ENCODE results near the gene SNRPB. TPM values are rescaled to one million over a fixed set of nuclear protein-coding genes. Genes with fewer than 3 reads are reported as not detected.
"Not testable (repeated sequence)": the region's sequence is repeated elsewhere in the genome, so short reads cannot be mapped to it uniquely, and the experiment has no call there.

The SNRPB gene
- 548 TPM for polyA plus RNA-seq (2012; ENCODE audit: insufficient read depth, insufficient read length)

DNA sequence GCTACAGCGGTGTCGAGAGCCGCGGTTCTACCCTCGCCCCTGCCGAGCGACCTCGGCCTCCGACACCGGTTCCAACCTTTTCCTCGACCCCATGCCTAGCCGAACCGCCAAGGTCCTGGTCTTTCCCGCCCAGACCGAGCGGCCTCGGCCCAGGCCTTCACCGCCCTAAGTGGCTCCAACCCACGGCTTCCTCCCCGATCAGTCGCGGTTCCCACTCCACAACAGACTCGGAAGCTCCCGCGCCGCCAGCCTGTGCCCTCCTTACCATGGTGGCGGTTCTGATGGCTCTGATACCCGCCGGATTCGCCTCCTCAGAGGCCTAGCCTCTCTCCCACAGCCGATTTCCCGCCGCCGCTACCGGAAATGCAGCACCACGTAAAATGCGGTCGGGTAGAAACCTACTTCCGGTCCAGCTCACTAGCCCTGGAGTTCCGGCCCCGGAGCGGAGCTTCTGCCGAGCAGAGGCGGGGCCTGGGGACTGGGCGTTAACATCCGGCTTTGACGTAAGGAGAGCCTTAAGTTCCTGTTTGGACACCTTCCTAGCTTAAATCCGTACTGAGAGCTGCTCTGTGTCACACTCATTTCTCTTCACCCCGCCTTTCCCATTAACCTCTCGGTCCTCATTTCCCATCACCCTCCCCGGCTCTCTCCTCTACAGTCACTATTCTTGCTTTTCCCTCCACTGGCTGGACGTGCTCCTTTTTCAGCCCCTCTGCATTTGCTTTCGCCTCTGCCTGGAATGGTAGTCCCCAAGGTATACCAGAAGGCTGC, at the start of gene SNRPB:
Gene SNRPB, minus strand, starts transcription at position 367 of the 771 bp plus-strand sequence. Its CDS starts 99 bp downstream, at position 268.
- H3K4me3 ChIP-seq (ENCODE audit: low read length): peak within 1 kb of the TSS; percentile 91
- DNase-seq (ENCODE audit: low read depth, low spot score): peak; percentile 99

DNA sequence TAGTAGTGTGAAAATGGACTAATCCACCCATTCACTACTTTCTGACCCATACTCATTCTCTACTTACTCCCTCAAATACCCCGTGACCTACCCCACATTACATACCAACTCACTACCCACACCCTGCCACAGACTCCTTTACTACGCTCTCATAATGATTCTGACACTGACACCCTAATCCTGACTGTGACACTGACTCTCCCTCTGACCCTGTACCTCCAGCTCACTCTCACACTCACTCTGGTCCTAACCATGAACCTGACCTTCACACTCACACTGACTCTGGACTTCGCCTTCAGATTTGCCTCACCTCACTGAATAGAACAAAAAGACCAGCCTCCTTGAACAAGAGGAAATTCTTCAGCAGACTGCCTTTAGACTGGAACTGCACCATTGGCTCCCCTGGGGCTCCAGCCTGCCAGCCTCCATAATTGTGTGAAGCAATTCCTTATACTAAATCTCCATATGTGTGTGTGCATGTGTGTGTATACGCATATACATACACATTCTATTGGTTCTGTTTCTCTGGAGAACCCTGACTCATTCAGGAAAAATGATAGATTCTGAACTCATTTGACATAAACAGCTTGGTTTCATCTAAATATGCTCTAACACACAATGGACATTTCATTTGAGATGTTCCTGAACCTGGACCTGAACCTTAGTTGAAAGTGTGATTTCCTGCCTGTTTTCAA, 48.7 kb upstream of the SNRPB start:
- DNase-seq (ENCODE audit: low read depth, low spot score): no peak
- H3K4me3 ChIP-seq (ENCODE audit: low read length): no peak overlapping the region

DNA sequence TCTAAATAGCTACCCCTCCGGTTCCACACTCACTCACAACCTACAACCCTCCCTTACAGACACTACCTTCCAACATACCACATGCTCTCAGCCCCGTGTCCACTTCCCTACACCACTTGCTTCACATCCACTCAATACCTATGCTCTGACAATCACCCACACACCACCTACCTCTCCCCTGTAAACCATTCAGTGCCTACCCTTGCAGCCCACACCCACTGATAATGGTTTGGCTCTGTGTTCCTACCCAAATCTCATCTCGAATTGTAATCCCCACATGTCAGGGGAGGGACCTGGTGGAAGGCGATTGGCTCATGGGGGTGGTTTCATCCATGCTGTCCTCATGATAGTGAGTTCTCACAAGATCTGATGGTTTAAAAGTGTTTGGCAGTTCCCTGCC, 48.0 kb upstream of the SNRPB start:
- no peak for DNase-seq (ENCODE audit: low read depth, low spot score)
- H3K4me3 ChIP-seq (ENCODE audit: low read length): no peak overlapping the region

DNA sequence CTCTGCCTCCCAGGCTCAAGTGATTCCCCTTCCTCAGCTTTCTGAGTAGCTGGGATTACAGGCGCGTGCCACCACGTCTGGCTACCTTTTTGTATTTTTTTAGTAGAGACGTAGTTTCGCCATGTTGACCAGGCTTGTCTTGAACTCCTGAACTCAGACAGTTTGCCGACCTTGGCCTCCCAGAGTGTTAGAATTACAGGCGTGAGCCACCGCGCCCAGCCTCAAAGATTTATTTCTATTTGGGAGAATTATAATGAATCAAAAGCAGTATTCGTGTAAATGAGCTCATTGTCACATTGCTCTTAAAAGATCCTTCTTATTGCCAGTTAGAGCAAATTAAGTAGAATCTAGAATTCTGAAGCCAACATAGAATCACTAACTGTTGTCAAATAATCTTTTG, 47.5 kb upstream of the SNRPB start:
- no peak overlapping the region for H3K4me3 ChIP-seq (ENCODE audit: low read length)
- no peak for DNase-seq (ENCODE audit: low read depth, low spot score)

DNA sequence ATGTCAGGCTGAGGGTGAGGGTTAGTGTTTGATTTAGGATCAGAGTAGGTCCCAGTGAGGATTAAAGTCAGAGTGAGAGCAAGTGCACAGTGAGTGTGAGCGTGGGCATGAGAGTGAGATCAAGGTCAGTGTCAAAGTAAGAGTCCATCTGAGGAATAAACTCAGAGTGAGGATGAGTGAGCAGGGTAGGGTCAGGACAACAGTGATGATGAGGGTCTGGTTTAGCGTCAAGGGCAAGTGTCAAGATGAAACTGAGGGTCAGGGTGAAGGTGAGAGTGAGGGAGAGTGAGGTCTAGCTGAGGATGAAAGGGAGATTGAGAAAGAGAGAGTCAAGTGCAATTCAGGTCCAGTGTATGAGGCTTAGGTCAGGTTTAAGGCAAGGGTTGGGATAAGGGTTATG, 45.8 kb upstream of the SNRPB start:
- H3K4me3 ChIP-seq (ENCODE audit: low read length): no peak overlapping the region
- no peak for DNase-seq (ENCODE audit: low read depth, low spot score)

DNA sequence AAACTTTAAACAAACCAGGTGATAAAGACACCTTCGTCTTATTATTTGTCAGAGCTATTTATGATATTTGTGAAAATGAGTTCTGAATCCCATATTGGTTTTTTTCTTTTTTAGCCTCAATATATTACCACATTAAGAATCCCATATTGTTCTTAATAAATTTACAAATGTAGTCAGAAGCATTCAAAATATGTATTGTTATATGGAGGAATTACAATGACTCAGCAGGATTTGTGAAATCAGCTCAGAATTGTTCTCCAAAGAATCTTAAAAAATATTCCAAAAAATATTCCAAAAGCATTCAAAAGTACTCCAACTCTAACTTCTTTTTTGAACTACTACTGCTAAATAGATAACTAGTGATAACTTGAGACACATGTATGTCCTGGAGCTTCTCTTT, 44.6 kb upstream of the SNRPB start:
- no peak overlapping the region for H3K4me3 ChIP-seq (ENCODE audit: low read length)

DNA sequence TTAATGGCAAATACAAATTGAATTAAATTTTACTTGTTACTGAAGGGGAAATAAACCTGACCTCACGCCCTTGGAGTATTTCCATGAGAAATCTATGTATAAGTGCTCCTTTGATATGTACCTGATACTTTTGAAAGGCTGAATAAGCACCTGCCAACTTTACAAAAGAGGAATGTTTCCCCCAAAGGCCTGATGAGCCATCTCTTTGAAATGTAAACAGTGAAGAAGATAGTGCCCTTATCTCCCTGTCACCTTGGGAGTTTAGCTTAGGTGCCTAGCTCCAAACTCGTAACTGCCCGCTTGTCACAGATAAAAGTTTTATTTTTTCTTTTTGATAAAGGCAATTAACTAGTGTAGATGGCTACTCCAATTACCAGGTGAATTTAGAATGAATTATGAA, 39.2 kb upstream of the SNRPB start:
- peak overlapping the region; percentile 89 for H3K4me3 ChIP-seq (ENCODE audit: low read length)
- no peak for DNase-seq (ENCODE audit: low read depth, low spot score)

More for the DNA sequence above, 44.6 kb upstream of the SNRPB start:
- DNase-seq (ENCODE audit: low read depth, low spot score): no peak

DNA sequence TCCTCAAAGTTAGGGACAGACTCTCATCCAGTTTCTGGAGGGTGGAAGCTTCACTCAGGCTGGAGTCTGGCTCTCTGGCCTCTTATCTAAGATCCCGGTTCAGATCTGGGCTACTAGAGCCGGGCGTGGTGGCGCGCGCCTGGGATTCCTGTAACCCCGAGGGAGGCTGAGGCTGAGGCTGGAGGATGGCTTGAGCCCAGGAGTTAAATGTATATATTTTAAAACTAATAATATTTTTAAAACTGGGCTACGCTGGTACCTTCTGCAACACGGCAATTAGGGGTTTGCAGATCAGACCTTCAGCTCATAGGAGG, 38.8 kb upstream of the SNRPB start:
- DNase-seq (ENCODE audit: low read depth, low spot score): no peak

DNA sequence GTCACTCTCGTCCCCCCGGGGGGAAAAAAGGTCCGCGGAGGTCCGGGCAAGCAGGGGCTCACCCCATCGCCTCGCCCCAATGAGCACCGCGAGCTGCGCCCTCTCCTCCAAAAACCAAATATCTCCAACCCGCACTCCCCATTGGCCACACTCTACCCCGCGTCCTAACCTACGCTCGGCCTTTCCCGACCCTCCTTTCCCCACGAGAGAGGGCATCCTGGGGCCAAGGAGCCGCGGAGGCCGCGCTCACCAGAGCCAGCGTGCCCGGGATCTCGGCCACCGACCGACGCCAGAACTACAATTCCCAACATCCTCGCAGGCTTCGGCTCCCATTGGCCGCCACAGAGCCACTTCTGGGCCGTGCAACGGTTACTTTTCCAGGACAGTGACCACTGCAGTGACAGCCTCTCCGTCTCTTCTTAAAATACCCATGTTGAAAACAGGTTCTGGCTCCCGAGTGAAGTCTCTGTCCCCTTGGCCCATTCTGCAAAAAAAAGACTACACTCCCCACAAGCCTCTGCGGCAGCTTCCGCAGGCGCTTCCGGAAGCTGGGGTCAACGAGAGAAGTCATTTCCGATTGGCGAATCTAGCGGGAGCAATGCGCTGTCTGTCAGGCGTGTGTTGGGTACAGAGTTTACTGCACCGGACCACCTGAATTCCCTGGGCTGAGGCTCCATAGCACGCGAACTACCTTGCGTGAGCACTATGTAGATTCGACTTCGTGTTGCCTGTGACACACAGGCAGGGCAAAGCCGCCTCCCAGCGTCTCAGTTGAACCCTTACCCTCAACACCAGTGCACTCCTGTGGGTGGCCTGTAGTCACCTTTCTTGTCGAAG, 38.3 kb upstream of the SNRPB start, which contains the start of gene ZNF343:
Gene ZNF343, minus strand, starts transcription at position 285 of the 837 bp plus-strand sequence. CDS start 15,020 bp downstream, outside the sequence.
- peak; percentile 75 for DNase-seq (ENCODE audit: low read depth, low spot score)
- peak within 1 kb of the TSS; percentile 89 for H3K4me3 ChIP-seq (ENCODE audit: low read length)

More for the DNA sequence above, 38.8 kb upstream of the SNRPB start:
- H3K4me3 ChIP-seq (ENCODE audit: low read length): peak overlapping the region; percentile 89

DNA sequence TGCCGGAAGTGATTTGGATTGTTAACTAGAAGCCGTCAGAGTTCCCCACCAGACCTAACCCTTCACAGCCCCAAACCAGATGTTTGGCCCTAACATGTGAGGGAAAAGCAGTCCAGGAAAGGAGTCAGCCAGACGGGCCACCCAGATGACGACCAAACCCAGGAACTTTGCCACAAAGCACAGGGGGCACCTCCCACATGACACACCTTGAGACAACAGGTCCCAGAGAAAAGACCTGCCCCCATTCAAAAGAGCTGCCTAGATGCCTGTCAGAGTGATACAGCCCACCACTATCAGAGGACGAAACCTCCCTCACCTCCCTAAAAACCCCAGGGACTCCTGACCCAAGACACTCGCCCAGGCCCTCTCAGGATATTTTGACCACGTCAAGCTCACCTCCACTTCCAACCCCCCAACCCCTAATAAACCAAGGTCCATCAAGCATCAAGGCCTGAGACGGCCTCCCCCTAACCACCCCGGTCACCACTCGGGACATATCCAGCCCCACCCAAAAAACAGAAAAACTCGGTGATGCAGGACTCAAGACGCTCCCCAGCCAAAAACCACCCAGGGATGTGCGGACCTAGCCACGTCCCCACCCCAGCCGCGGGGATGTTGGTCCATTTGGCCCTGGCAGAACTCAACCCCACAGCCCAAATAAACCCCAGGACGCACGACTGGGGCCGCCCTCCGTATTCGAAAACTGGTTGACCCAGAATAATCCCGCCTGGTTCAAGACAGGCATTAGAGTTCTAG, 37.5 kb upstream of the SNRPB start:
- peak overlapping the region; percentile 89 for H3K4me3 ChIP-seq (ENCODE audit: low read length)
- DNase-seq (ENCODE audit: low read depth, low spot score): no peak

DNA sequence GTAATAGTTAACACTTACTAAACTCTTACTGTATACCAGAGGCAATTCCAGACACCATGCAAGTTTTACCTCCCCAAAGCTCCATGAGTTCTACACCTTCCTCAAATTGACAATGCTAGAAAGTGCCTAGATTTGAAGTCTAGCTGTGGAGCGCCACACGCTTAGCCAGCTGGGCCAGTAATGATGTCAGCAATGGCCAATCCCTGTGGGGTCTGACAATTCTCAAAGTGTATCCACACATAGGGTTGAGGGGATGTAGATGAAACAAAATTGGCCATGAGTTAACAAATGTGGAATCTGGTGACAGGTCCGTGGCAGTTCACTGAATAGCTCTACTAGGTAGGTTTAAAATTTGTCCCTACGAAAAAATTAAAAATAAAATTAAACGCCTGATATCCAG, 36.9 kb upstream of the SNRPB start:
- no peak overlapping the region for H3K4me3 ChIP-seq (ENCODE audit: low read length)
- no peak for DNase-seq (ENCODE audit: low read depth, low spot score)

DNA sequence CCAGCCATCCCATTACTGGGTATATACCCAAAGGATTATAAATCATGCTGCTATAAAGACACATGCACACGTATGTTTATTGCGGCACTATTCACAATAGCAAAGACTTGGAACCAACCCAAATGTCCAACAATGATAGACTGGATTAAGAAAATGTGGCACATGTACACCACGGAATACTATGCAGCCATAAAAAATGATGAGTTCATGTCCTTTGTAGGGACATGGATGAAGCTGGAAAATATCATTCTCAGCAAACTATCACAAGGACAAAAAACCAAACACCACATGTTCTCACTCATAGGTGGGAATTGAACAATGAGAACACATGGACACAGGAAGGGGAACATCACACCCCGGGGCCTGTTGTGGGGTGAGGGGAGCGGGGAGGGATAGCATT, 35.8 kb upstream of the SNRPB start:
- H3K4me3 ChIP-seq (ENCODE audit: low read length); DNase-seq (ENCODE audit: low read depth, low spot score): not testable (repeated sequence)

DNA sequence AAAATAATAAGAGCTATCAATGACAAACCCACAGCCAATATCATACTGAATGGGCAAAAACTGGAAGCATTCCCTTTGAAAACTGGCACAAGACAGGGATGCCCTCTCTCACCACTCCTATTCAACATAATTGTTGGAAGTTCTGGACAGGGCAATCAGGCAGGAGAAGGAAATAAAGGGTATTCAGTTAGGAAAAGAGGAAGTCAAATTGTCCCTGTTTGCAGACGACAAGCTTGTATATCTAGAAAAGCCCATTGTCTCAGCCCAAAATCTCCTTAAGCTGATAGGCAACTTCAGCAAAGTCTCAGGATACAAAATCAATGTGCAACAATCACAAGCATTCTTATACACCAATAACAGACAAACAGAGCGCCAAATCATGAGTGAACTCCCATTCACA, 34.2 kb upstream of the SNRPB start:
- not testable (repeated sequence) for H3K4me3 ChIP-seq (ENCODE audit: low read length); DNase-seq (ENCODE audit: low read depth, low spot score)

DNA sequence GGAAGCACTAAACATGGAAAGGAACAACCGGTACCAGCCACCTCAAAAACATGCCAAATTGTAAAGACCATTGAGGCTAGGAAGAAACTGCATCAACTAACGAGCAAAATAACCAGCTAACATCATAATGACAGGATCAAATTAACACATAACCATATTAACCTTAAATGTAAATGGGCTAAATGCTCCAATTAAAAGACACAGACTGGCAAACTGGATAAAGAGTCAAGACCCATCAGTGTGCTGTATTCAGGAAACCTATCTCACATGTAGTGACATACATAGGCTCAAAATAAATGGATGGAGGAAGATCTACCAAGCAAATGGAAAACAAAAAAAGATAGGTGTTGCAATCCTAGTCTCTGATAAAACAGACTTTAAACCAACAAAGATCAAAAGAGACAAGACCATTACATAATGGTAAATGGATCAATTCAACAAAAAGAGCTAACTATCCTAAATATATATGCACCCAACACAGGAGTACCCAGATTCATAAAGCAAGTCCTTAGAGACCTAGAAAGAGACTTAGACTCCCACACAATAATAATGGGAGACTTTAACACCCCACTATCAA, 32.3 kb upstream of the SNRPB start:
- not testable (repeated sequence) for DNase-seq (ENCODE audit: low read depth, low spot score); H3K4me3 ChIP-seq (ENCODE audit: low read length)

DNA sequence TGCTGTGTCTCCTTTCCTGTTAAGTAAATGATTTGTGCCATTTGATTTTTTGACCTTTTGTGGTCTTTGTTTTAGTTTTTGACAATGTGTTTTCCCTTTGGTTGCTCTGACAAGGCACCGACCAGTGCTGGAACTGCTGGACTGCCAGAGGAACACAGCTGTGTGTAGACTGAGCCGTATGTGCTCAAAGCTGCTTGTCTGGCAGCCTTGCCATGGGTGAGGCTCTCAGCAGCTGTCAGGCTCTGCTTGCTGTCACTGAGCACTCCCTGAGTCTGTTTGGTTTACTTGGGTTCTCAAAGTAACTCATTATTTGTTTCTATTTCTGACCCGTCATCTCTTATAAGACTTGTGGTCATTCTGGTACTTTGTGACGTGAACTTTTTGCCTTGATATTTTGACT, 15.1 kb upstream of the SNRPB start:
- DNase-seq (ENCODE audit: low read depth, low spot score): no peak
- no peak overlapping the region for H3K4me3 ChIP-seq (ENCODE audit: low read length)

DNA sequence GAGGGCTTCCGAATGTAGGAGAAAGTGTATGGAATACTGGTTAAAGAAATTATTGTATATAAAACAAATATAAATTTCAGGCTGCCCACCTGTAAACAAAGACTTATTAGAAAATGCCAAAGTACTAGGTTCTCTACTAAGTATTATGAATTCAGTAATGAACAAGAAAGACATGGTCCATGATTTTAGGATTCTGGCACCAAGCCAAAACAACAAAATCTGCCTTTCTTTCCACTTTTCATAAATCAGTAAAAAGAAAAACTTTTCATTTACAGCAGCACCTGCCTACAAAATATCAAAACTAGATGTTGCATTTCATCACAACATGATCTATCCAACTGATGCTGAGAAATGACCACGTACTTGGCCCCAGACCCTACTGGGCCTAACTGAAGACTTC, 14.5 kb upstream of the SNRPB start:
- no peak overlapping the region for H3K4me3 ChIP-seq (ENCODE audit: low read length)
- no peak for DNase-seq (ENCODE audit: low read depth, low spot score)

DNA sequence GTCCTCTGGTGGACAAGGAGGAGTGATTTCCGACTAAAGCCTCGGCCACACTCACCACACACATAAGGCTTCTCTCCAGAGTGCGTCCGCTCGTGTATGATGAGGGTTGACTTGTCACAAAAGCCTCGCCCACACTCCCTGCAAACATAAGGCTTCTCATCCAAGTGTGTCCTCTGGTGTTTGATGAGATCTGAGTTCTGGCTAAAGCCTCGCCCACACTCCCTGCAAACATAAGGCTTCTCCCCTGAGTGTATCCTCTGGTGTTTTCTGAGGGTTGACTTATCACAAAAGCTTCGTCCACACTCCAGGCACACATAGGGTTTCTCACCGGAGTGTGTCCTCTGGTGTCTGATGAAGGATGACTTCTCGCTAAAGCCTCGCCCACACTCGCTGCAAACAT, 12.9 kb upstream of the SNRPB start:
- DNase-seq (ENCODE audit: low read depth, low spot score): no peak
- H3K4me3 ChIP-seq (ENCODE audit: low read length): no peak overlapping the region

DNA sequence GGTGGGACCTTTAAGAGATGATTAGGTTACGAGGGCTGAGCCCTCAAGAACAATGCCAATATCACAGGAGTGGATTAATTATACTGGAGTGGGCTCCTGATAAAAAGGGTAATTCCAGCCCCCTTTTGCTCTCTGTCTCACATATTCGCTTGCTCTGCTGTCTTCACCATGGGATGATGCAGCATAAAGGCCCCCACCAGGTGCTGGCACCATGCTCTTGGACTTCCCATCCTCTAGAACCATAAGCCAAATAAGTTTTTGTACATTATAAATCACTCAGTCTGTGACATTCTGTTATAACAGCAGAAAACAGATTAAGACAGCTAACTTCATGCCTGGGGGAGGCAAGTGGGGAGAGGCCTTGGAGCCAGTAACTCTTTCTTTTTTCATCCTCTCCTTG, 9.8 kb upstream of the SNRPB start:
- DNase-seq (ENCODE audit: low read depth, low spot score): no peak
- no peak overlapping the region for H3K4me3 ChIP-seq (ENCODE audit: low read length)

Data from Jurkat, Clone E6-1 (cell line).